GM12891 (cell line): ENCODE results near the gene PDHX.

ENCODE experiments used
- PAX5 ChIP-seq: IDR thresholded peaks from 2 replicates; pipeline ENCODE4 v1.6.1; 2011; ENCODE audit warnings: low read length, moderate library complexity, mild to moderate bottlenecking; ENCODE audit not compliant: insufficient read depth, severe bottlenecking
- TAF1 ChIP-seq: IDR thresholded peaks from 2 replicates; pipeline ENCODE4 v1.6.1; 2011; ENCODE audit warnings: low read depth, low read length, control low read depth

DNA sequence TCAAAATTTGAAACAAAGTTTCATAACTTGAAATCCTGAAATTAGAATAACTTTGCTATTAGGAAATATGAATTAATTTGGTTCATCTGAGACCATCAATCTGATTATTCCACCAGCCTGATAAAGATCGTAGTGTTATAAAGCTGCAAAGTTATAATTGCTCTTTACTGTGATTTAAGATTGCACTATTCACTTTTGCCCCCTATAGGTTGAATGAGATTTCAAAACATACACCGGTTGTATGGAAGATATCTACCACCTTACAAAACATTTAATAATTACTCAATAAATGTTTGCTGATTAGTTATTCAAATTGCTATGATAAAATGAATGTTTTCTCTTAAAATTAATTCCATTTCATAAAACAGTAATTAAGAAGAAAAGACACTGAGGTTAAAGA, 26.3 kb upstream of the PDHX start:
- no peak for TF ChIP-seq TAF1
- no peak for TF ChIP-seq PAX5
